NCI-H748 (cell line): ENCODE data around the gene NT5E.
A peak's percentile ranks its signal among the peaks of the same experiment; 100 is the strongest.

Source experiments
- DNase-seq: peaks from one replicate; lab custom pipeline; 2025; ENCODE audit not compliant: unreplicated experiment; lab: John Stamatoyannopoulos, UW

Gene NT5E

GRCh38 chr6:85421181-85421580 is 28.7 kb upstream of the NT5E start:
- DNase-seq: no peak

GRCh38 chr6:85421972-85422371 is 27.9 kb upstream of the NT5E start:
- DNase-seq: no peak

DNA sequence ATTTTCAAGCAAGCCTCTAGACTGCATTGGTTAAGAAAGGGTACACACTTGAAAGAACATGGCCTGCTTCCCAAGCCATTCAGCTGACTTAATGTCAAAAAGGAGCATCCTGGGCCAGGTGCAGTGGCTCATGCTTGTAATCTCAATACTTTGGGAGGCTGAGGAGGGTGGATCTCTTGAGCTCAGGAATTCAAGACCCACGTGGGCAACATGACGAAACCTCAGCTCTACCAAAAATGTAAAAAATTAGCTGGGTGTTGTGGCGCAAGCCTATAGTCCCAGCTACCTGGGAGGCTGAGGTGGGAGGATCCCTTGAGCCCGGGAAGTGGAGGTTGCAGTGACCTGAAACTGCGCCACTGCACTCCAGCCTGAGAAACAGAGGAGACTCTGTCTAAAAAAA is 26.9 kb upstream of the NT5E start:
- no peak for DNase-seq

- DNase-seq: no peak
These were observed 24.9 kb upstream of the NT5E start for GRCh38 chr6:85424981-85425380.

- DNase-seq: no peak
These were observed 23.9 kb upstream of the NT5E start for GRCh38 chr6:85425997-85426396.

DNA sequence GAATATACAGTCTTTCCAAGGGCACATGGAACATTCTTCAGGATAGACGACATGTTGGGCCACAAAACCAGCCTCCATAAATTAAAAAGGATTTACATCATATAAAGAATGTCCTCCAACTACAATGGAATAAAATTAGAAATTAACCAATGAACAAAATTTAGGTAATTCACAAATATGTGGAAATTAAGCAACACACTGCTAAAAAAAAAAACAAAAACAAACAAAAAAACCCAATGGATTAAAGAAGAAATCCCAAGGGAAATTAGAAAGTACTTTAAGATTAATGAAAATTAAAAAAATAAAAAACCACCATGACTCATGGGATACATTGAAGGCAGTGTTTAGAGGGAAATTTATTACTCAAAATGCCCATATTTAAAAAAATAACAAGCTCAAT is 21.4 kb upstream of the NT5E start:
- DNase-seq: no peak

- DNase-seq: no peak
These were observed 20.5 kb upstream of the NT5E start for GRCh38 chr6:85429346-85429745.

DNA sequence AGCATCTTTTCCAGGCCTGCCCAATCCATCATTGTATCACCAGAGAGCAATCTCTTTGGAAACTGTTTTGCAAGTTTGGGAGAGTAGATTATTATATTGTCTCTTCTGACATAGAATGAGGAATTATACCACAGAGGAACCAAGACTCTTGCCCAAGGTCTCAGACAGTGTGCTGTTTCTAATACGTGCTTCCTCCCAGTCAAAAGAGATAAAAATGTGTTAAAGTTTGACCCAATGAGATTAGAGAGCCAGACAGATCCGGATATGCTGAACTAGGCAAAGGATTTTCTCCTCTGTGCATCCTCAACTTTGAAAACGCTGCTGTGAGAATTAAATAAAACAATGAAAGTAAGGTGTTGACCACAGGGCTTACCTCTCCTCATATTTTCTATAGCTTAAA is 18.6 kb upstream of the NT5E start:
- no peak for DNase-seq

DNA sequence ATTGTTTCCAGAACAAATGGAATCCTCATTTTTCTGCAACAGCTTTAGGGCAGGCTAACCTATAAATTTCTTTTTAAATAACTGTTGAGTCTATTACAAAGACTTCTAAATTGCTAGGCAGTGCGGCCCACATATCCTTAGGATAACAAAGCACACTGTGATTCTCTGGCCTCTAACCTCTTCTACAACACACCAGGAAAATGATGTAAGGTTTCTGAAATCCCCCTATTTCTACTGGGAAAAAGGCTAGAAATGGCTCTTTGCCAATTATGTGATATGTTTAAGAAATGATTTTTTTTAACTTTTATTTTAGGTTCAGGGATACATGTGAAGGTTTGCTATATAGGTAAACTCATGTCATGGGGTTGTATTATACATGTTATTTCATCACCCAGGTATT is 17.3 kb upstream of the NT5E start:
- DNase-seq: no peak

- no peak for DNase-seq
These were observed 14.0 kb upstream of the NT5E start for GRCh38 chr6:85435851-85436250.

GRCh38 chr6:85436411-85436810 is 13.5 kb upstream of the NT5E start:
- DNase-seq: no peak

- DNase-seq: no peak
These were observed 12.9 kb upstream of the NT5E start for GRCh38 chr6:85436939-85437495.

DNA sequence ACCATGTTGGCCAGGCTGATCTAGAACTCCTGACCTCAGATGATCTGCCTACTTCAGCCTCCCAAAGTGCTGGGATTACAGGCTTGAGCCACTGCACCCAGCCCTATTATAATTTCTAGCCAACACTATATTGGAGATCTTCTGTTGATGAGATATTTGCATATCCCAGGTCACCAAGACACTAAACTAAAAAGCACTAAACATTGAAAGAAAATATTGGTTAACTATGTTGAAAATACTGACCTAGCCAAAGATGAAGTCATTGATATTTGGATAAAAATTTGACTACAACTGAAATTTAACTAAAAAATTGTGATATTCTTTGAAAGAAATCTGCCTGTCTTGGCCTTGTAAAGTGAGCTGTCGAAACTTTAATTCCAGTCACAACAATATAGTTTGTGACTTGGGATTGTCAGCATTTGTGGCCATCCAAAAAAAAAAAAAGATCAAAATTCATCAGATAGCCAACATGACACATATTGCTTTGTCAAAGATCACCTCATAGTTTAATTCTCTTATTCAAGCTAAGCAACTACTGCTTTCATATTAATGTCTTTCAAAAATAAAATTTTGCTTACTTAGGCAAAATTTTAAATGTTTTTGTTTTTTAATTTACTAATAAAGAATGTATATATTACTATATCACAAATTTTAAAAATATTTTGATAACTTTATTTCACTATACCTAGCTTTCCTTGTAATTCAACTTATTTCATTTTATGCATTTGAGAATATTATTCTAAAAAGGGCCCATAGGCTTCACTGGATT is 6.3 kb upstream of the NT5E start:
- DNase-seq: no peak

DNA sequence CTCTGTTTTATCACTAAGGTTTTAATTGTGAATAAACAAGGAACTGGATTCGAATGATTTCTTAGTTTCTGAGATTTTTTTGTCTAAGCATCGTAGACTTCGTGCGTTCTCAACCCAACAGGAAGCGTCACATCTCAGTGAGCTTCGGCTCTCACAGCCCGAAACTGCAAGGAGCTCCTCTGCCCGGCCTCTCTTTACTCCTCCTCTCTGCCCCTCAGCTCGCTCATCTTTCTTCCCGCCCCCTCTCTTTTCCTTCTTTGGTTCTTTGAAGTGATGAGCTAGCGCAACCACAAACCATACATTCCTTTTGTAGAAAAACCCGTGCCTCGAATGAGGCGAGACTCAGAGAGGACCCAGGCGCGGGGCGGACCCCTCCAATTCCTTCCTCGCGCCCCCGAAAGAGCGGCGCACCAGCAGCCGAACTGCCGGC is 480 bp upstream of the NT5E start:
- peak; percentile 45 for DNase-seq

- no peak for DNase-seq
These were observed 1.9 kb downstream of the NT5E start for GRCh38 chr6:85451565-85452306.

DNA sequence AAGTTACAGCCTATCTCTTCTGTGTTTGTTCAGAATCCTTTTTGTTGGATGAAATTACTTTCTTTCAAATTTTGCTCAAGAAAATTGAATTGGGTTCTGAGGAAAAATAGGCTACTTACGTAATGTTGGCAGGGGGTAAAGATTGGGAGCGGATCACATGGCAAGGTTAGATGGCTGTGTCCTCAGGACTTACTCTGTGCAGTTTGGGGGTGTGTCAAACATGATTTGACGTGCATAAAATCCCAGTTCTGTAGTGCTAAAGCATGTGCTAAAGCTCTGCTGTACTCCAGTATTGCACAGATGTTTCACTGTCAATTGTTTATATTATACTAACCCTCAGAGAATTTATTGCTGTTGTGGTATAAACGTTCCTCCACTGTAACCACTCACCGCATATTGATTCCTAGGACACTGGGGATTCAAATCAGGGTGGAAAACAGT is 2.6 kb downstream of the NT5E start:
- no peak for DNase-seq

DNA sequence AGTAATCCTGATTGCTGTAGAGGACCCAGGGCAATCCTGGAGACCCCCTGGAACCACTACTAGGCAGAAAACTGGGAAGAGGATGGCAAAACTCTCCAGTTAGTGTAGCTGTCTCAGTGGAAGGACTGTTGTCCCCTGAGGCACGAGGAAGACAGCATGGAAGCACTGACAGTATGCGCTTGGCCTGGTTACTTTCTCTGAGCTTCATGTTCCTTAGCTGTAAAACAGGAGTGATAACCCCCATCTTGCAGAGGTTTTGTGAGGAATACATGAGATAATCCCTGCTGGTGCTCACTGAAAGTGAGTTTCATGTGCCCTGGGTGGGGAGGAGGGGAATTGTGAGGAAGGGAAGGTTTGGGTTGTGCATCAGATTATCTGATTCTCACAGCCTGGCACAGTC is 3.2 kb downstream of the NT5E start:
- no peak for DNase-seq

DNA sequence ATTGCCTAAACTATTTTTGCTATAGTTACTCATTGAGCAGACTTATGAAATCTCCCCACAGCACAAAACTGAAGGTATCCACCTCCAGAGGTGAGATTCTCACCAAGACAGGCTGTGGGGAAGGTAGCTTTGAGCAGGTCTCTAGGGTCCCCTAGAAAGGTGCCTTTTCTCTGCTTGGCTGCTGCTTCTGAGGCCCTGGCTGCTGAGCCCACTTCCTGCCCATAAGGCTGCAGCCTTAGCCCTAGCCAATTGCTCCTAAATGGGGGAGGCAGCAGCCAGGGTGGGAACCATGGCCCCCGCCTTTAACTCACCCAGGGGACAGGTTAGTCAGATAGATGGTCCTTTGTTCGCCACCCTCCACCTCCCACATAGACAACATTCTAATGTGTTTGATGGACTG is 3.6 kb downstream of the NT5E start:
- DNase-seq: no peak

GRCh38 chr6:85455471-85456026 is 5.7 kb downstream of the NT5E start:
- DNase-seq: no peak

DNA sequence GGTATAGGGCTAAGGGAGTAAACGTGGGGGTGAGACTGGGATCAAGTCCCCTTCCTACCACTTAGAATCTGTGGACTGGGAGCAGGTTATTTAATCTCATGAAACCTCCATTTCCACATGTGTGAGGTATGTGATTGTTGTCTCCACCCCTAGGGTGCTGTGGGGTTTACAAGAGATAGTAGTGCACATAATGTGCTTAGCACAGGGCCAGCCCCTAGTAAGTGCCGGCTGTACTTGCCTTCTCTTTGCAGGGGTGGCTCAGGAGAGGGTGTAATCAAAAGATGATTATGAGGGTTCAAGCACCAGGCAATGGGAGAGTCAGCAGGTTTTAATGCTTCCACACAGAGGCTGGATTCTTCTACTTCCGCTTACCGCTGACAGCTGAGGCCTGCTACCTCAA is 6.9 kb downstream of the NT5E start:
- DNase-seq: no peak

DNA sequence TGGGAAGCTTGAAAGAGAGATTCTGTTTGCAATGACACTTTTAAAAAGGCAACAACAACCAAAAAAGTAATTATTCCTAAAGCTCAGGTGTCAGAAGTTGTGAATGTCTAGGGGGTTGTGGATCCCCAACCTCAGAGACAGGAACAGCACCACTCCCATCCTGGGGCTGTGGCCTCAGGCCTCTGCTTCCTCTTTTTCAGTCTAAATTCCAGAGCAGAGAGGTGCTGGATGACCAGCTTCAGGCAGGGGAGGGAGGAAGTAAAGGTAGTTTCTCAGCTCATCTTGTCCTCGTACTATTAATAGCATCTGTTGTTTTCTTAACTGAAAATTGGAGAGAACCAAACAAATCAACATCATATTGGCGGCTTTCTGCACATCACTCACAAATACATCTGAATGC is 8.3 kb downstream of the NT5E start:
- no peak for DNase-seq

- no peak for DNase-seq
These were observed 8.9 kb downstream of the NT5E start for GRCh38 chr6:85458782-85459181.
